HCT116 (cell line): ENCODE measurements around the gene FAM136A. TPM values are rescaled to one million over a fixed set of nuclear protein-coding genes. Genes with fewer than 3 reads are reported as not detected.
"Not testable (repeated sequence)": the region's sequence is repeated elsewhere in the genome, so short reads cannot be mapped to it uniquely, and the experiment has no call there.

ENCODE experiments used
- ATAC-seq: fragments of 200-7000 bp; cut with Tn5 transposase; 2 replicates; pipeline ENCODE4 v1.9.1; 2020; ENCODE audit warnings: mild to moderate bottlenecking, moderate library complexity
- BruUV-seq: library from RNA; stranded (reverse); fragments of 400-500 nt; replicated peaks from 2 replicates; lab custom pipeline; 2021; lab: Mats Ljungman, UMichigan
- CTCF ChIA-PET: fragments of 300-600 bp; sonication (Branson Sonifier 250); formaldehyde crosslinking; loops from one replicate; lab custom pipeline; 2021; ENCODE audit warnings: antibody characterized with exemption; lab: Charles Lee
- POLR2A ChIA-PET: fragments of 300-600, 350-600 bp; sonication (Branson Sonifier 250); formaldehyde crosslinking; loops from one replicate; lab custom pipeline; 2021; ENCODE audit warnings: antibody characterized with exemption; lab: Charles Lee
- RAD21 ChIA-PET, 2 experiments: fragments of 300-600 bp; sonication (Branson Sonifier 250); formaldehyde crosslinking; loops; one replicate each; lab custom pipeline; 2023; ENCODE audit warnings: low total read pairs in 2 of 2; ENCODE audit not compliant: uncharacterized antibody in 2 of 2, unreplicated experiment in 2 of 2, low non-redundant PET in 1 of 2; lab: Charles Lee
- DNase-seq: peaks from one replicate; pipeline ENCODE4 v3.0.0-alpha.2; 2010; ENCODE audit warnings: low read depth, low spot score
- H2AFZ ChIP-seq: fragments of 200-600 bp; shearing (Covaris generic), sonication (generic); 2 replicates; pipeline ENCODE4 v1.6.1; 2017; ENCODE audit warnings: low read depth, mixed run types, mixed read lengths, antibody characterized with exemption, low read length; ENCODE audit not compliant: poor library complexity, severe bottlenecking
- H3K27ac ChIP-seq: 2 replicates; pipeline ENCODE4 v1.5.1; 2012; ENCODE audit warnings: low read depth, low read length
- H3K27me3 ChIP-seq: fragments of 200-600 bp; sonication (generic); 2 replicates; pipeline ENCODE4 v1.6.1; 2016; ENCODE audit warnings: mixed run types, low read length, mixed read lengths; ENCODE audit not compliant: insufficient read depth
- H3K36me3 ChIP-seq, 2 experiments: fragments of 200-500 bp in 1 of 2; fragments of 200-600 bp in 1 of 2; sonication (Bioruptor generic) in 1 of 2; sonication (generic) in 1 of 2; 2 replicates each; pipeline versions ENCODE4 v1.5.1 to v1.6.1; 2014 to 2016; ENCODE audit warnings: low read length in 2 of 2, inconsistent platforms in 1 of 2, mixed read lengths in 1 of 2, mixed run types in 1 of 2; ENCODE audit not compliant: insufficient read depth in 2 of 2, control insufficient read depth in 1 of 2
- H3K4me1 ChIP-seq, 2 experiments: fragments of 200-600 bp in 1 of 2; sonication (generic) in 1 of 2; 2 replicates each; pipeline versions ENCODE4 v1.5.1 to v1.6.1; 2012 to 2017; ENCODE audit warnings: low read length in 2 of 2, inconsistent platforms in 1 of 2, mild to moderate bottlenecking in 1 of 2, mixed read lengths in 1 of 2, mixed run types in 1 of 2, moderate library complexity in 1 of 2; ENCODE audit not compliant: insufficient read depth in 2 of 2, control insufficient read depth in 1 of 2
- H3K4me2 ChIP-seq: fragments of 200-600 bp; sonication (generic); 2 replicates; pipeline ENCODE4 v1.6.1; 2017; ENCODE audit warnings: mixed run types, low read length, mixed read lengths
- H3K4me3 ChIP-seq, 2 experiments: fragments of 200-600 bp in 1 of 2; sonication (generic) in 1 of 2; replicated peaks in 1 of 2; 2 replicates each; pipeline ENCODE4 v1.5.1; 2011 to 2016; ENCODE audit warnings: low read length in 2 of 2, control low read depth in 1 of 2, low read depth in 1 of 2, mild to moderate bottlenecking in 1 of 2, mixed read lengths in 1 of 2, mixed run types in 1 of 2
- H3K79me2 ChIP-seq: fragments of 200-600 bp; sonication (generic); 2 replicates; pipeline ENCODE4 v1.6.1; 2017; ENCODE audit warnings: mild to moderate bottlenecking, mixed run types, low read length, moderate library complexity, mixed read lengths; ENCODE audit not compliant: insufficient read depth
- H3K9ac ChIP-seq: fragments of 200-600 bp; sonication (generic); 2 replicates; pipeline ENCODE4 v1.6.1; 2016; ENCODE audit warnings: low read length, mixed read lengths
- H3K9me2 ChIP-seq: fragments of 200-600 bp; sonication (generic), shearing (Covaris generic); 2 replicates; pipeline ENCODE4 v1.6.1; 2017; ENCODE audit warnings: mixed run types, mild to moderate bottlenecking, moderate library complexity; ENCODE audit not compliant: insufficient read depth
- H3K9me3 ChIP-seq, 2 experiments: fragments of 200-500 bp in 1 of 2; fragments of 200-600 bp in 1 of 2; sonication (Bioruptor generic) in 1 of 2; sonication (generic) in 1 of 2; 2 replicates each; pipeline ENCODE4 v1.6.1; 2014 to 2017; ENCODE audit warnings: low read length in 2 of 2, mixed read lengths in 2 of 2, inconsistent platforms in 1 of 2, low read depth in 1 of 2, mild to moderate bottlenecking in 1 of 2, mixed run types in 1 of 2, moderate library complexity in 1 of 2; ENCODE audit not compliant: control insufficient read depth in 1 of 2, insufficient read depth in 1 of 2
- H4K20me1 ChIP-seq: fragments of 200-600 bp; sonication (generic), shearing (Covaris generic); 2 replicates; pipeline ENCODE4 v1.6.1; 2017; ENCODE audit warnings: mixed run types, mild to moderate bottlenecking, moderate library complexity; ENCODE audit not compliant: insufficient read depth
- EZH2phosphoT487 ChIP-seq: fragments of 200-600 bp; IDR thresholded peaks from 2 replicates; pipeline ENCODE4 v1.6.1; 2018; ENCODE audit warnings: antibody characterized with exemption, borderline replicate concordance
- SP1 ChIP-seq: IDR thresholded peaks from 2 replicates; pipeline ENCODE4 v1.6.1; 2012; ENCODE audit warnings: low read depth
- ZNF274 ChIP-seq: fragments of 200-500 bp; sonication (Bioruptor generic); IDR thresholded peaks from 2 replicates; pipeline ENCODE4 v1.6.1; 2014; ENCODE audit warnings: mild to moderate bottlenecking, low read depth, low read length, inconsistent platforms
- intact Hi-C: fragments of 100-400 bp; cut with micrococcal nuclease; formaldehyde crosslinking; loops from 2 replicates; pipeline ENCODE4 v1.10.0; 2022
- total RNA-seq: library from RNA; stranded (reverse); gene quantifications from one replicate; pipeline ENCODE4 v1.2.1, GENCODE V29; 2021; ENCODE audit not compliant: unreplicated experiment

Gene FAM136A
- total RNA-seq, 1 experiment from 2014 or later = 83.0 TPM

GRCh38 chr2:70300771-70301343 lies 1.0 kb downstream of the FAM136A start:
- Histone ChIP-seq H3K79me2 (peaks cover 27% of the 10 kb centered on the region), H4K20me1 (no peaks in the 10 kb centered on the region), H3K4me3 (peak overlapping the region; percentile 72 to 79), H3K4me2 (peak overlapping the region; percentile 86), H3K27ac (peak overlapping the region; percentile 91), H3K4me1 (peaks cover 8 to 21% of the 10 kb centered on the region in 2 experiments), H3K9me2 (no peaks in the 10 kb centered on the region), H3K9me3 (no peaks in the 10 kb centered on the region), H3K9ac (peak overlapping the region; percentile 96), H3K27me3 (no peaks in the 10 kb centered on the region), H2AFZ (no peak overlapping the region), H3K36me3 (peaks cover 14 to 27% of the 10 kb centered on the region in 2 experiments)
- TSS peak; percentile 36 for BruUV-seq
- POLR2A ChIA-PET = no interaction called here
- no peak for TF ChIP-seq ZNF274
- TF ChIP-seq EZH2phosphoT487 = no peak
- no peak for TF ChIP-seq SP1
- DNase-seq (no peak), ATAC-seq (no peak)
- intact Hi-C loops = loop anchor here (2.0 to 10.0 kb wide), 3 partner anchors 388 to 644 kb away; no protein-coding TSS in a partner anchor
- RAD21 ChIA-PET = no interaction called here
- CTCF ChIA-PET = interaction anchor here (0.8 to 8.0 kb wide), 2 partner anchors 40 to 346 kb away, joined by 3 to 167 read pairs; no protein-coding TSS in a partner anchor

DNA sequence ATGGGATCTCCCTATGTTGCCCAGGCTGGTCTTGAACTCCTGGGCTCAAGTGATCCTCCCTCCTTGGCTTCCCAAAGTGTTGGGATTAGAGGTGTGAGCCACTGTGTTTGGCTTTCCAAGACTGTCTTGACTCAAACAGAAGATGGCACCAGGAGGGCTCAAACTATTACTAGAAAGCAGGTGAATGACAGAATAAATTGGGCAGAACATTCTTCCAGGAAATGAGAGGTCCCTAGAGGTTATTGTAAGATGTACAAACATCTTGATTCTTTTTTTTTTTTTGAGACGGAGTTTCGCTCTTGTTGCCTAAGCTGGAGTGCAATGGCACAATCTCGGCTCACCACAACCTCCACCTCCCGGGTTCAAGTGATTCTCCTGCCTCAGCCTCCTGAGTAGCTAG lies 4.0 kb downstream of the FAM136A start:
- Histone ChIP-seq H3K4me1 (peaks cover 8 to 16% of the 10 kb centered on the region in 2 experiments), H3K36me3 (peaks cover 14 to 27% of the 10 kb centered on the region in 2 experiments), H3K79me2 (peaks cover 34% of the 10 kb centered on the region)
- CTCF ChIA-PET = interaction anchor here (0.6 kb wide), 1 partner anchor 383 kb away, joined by 3 read pairs; the partner anchor contains the start of gene MXD1
- DNase-seq, H3K4me2 ChIP-seq, H3K9me2 ChIP-seq, H2AFZ ChIP-seq, H3K9me3 ChIP-seq, H4K20me1 ChIP-seq, intact Hi-C loops, POLR2A ChIA-PET, RAD21 ChIA-PET, H3K4me3 ChIP-seq, H3K27me3 ChIP-seq, H3K27ac ChIP-seq, H3K9ac ChIP-seq, BruUV-seq, ATAC-seq: not testable (repeated sequence)
